GM04503 (cell line): ENCODE data around the gene XYLT2.

Experiments
- DNase-seq: peaks from one replicate; pipeline ENCODE4 v3.0.0-alpha.2; 2012; ENCODE audit warnings: low read depth

The XYLT2 gene

GRCh38 chr17:50364061-50364458, 18.1 kb downstream of the XYLT2 start:
- DNase-seq = no peak

- DNase-seq = no peak
Observed at GRCh38 chr17:50364715-50365114, 18.8 kb downstream of the XYLT2 start.

GRCh38 chr17:50365165-50365564, 19.2 kb downstream of the XYLT2 start:
- DNase-seq = no peak

- no peak for DNase-seq
Observed at GRCh38 chr17:50365649-50366393, 19.9 kb downstream of the XYLT2 start.

GRCh38 chr17:50367401-50367800, 21.5 kb downstream of the XYLT2 start:
- no peak for DNase-seq

GRCh38 chr17:50370052-50370451, 24.1 kb downstream of the XYLT2 start:
- DNase-seq = no peak

- DNase-seq = no peak
Observed at GRCh38 chr17:50371526-50371925, 25.6 kb downstream of the XYLT2 start.

GRCh38 chr17:50372222-50372757, 26.4 kb downstream of the XYLT2 start:
- DNase-seq = no peak

GRCh38 chr17:50372758-50373556, 27.0 kb downstream of the XYLT2 start, which contains the start of the genes EME1 and MRPL27:
TSS of gene EME1 (plus strand) at chr17:50373229. CDS start at chr17:50375209, 1,980 bp downstream.
TSS of gene MRPL27 (minus strand) at chr17:50373184. CDS start at chr17:50373170, 14 bp downstream.
- peak; percentile 55 for DNase-seq

- no peak for DNase-seq
Observed at GRCh38 chr17:50373705-50374104, 27.8 kb downstream of the XYLT2 start.

GRCh38 chr17:50375858-50376538, 30.1 kb downstream of the XYLT2 start:
- DNase-seq = no peak

GRCh38 chr17:50379351-50380132, 33.6 kb downstream of the XYLT2 start:
- no peak for DNase-seq

- DNase-seq = no peak
Observed at GRCh38 chr17:50380369-50381259, 34.7 kb downstream of the XYLT2 start.

- no peak for DNase-seq
Observed at GRCh38 chr17:50381260-50381815, 35.4 kb downstream of the XYLT2 start.

- no peak for DNase-seq
Observed at GRCh38 chr17:50381920-50382319, 36.0 kb downstream of the XYLT2 start.

GRCh38 chr17:50382931-50383330, 37.0 kb downstream of the XYLT2 start:
- DNase-seq = no peak

- DNase-seq = no peak
Observed at GRCh38 chr17:50386510-50386909, 40.6 kb downstream of the XYLT2 start.

GRCh38 chr17:50388728-50389127, 42.8 kb downstream of the XYLT2 start:
- DNase-seq = no peak

GRCh38 chr17:50389534-50389933, 43.6 kb downstream of the XYLT2 start:
- no peak for DNase-seq

- DNase-seq = no peak
Observed at GRCh38 chr17:50392621-50393020, 46.7 kb downstream of the XYLT2 start.
